KMS-11 (cell line): Measurements from ENCODE around the gene HCN4.

Experiments
- H2AFZ ChIP-seq: fragments of 200-600 bp; sonication (generic); 2 replicates; pipeline ENCODE4 v1.6.1; 2016; ENCODE audit warnings: antibody characterized with exemption, mixed run types, low read depth
- H3K27ac ChIP-seq: fragments of 200-600 bp; sonication (generic); 2 replicates; pipeline ENCODE4 v1.6.1; 2016; ENCODE audit warnings: mild to moderate bottlenecking, mixed run types
- H3K27me3 ChIP-seq: fragments of 200-600 bp; sonication (generic); 2 replicates; pipeline ENCODE4 v1.6.1; 2017; ENCODE audit warnings: mild to moderate bottlenecking, low read depth, mixed run types, moderate library complexity; ENCODE audit not compliant: insufficient read depth
- H3K36me3 ChIP-seq: fragments of 200-600 bp; sonication (generic); 2 replicates; pipeline ENCODE4 v1.6.1; 2017; ENCODE audit warnings: mild to moderate bottlenecking, mixed run types; ENCODE audit not compliant: insufficient read depth
- H3K4me1 ChIP-seq: fragments of 200-600 bp; sonication (generic); 2 replicates; pipeline ENCODE4 v1.6.1; 2016; ENCODE audit warnings: mild to moderate bottlenecking, low read depth, mixed run types; ENCODE audit not compliant: poor library complexity, severe bottlenecking
- H3K4me2 ChIP-seq: fragments of 200-600 bp; sonication (generic); 2 replicates; pipeline ENCODE4 v1.7.0; 2016; ENCODE audit warnings: mild to moderate bottlenecking, mixed run types
- H3K4me3 ChIP-seq: fragments of 200-600 bp; sonication (generic); IDR thresholded peaks from 2 replicates; pipeline ENCODE4 v1.6.1; 2017; ENCODE audit warnings: low read depth, low read length, mixed read lengths; ENCODE audit not compliant: insufficient read depth
- H3K79me2 ChIP-seq: fragments of 200-600 bp; sonication (generic); 2 replicates; pipeline ENCODE4 v1.6.1; 2016; ENCODE audit warnings: low read depth, mixed run types; ENCODE audit not compliant: insufficient read depth
- H3K9ac ChIP-seq: fragments of 200-600 bp; sonication (generic); 2 replicates; pipeline ENCODE4 v1.6.1; 2016; ENCODE audit warnings: mild to moderate bottlenecking, mixed run types
- H4K20me1 ChIP-seq: fragments of 200-600 bp; sonication (generic); 2 replicates; pipeline ENCODE4 v1.6.1; 2016; ENCODE audit warnings: mild to moderate bottlenecking, mixed run types; ENCODE audit not compliant: insufficient read depth
- CTCF ChIP-seq: fragments of 200-600 bp; sonication (generic); conservative IDR thresholded peaks from 2 replicates; pipeline ENCODE4 v1.6.1; 2017; ENCODE audit warnings: low read depth, mild to moderate bottlenecking, antibody characterized with exemption, low read length, moderate library complexity, mixed read lengths

Gene HCN4

GRCh38 chr15:73329501-73330200 lies 39.1 kb downstream of the HCN4 start:
- Histone ChIP-seq H3K4me2 (no peak overlapping the region), H3K79me2 (no peaks in the 10 kb centered on the region), H3K27ac (no peak overlapping the region), H3K36me3 (no peaks in the 10 kb centered on the region), H3K9ac (no peak overlapping the region), H3K27me3 (peaks cover 4% of the 10 kb centered on the region; the same call in 1 of the 2 replicates), H2AFZ (no peak overlapping the region), H3K4me3 (no peak overlapping the region), H3K4me1 (no peaks in the 10 kb centered on the region), H4K20me1 (no peaks in the 10 kb centered on the region)
- no peak for TF ChIP-seq CTCF

- Histone ChIP-seq H3K4me2 (no peak overlapping the region), H3K4me1 (no peaks in the 10 kb centered on the region), H3K79me2 (no peaks in the 10 kb centered on the region), H3K36me3 (no peaks in the 10 kb centered on the region), H3K27ac (no peak overlapping the region), H3K4me3 (no peak overlapping the region), H2AFZ (no peak overlapping the region), H3K27me3 (peaks cover 4% of the 10 kb centered on the region; the same call in 1 of the 2 replicates), H3K9ac (no peak overlapping the region), H4K20me1 (no peaks in the 10 kb centered on the region)
- no peak for TF ChIP-seq CTCF
These were observed 39.8 kb downstream of the HCN4 start for GRCh38 chr15:73328981-73329380.

GRCh38 chr15:73328149-73328820 lies 40.5 kb downstream of the HCN4 start:
- H3K4me3 ChIP-seq: no peak overlapping the region

GRCh38 chr15:73326157-73326556 lies 42.6 kb downstream of the HCN4 start:
- no peak for TF ChIP-seq CTCF
- no peak overlapping the region for H3K4me2 ChIP-seq
- H3K27ac ChIP-seq: no peak overlapping the region

More at GRCh38 chr15:73328149-73328820, 40.5 kb downstream of the HCN4 start:
- Histone ChIP-seq H3K4me1 (no peaks in the 10 kb centered on the region), H4K20me1 (no peaks in the 10 kb centered on the region), H3K79me2 (no peaks in the 10 kb centered on the region), H2AFZ (no peak overlapping the region), H3K4me2 (no peak overlapping the region), H3K27ac (no peak overlapping the region), H3K27me3 (peaks cover 4% of the 10 kb centered on the region; the same call in 1 of the 2 replicates), H3K36me3 (no peaks in the 10 kb centered on the region), H3K9ac (no peak overlapping the region)
- no peak for TF ChIP-seq CTCF

More at GRCh38 chr15:73326157-73326556, 42.6 kb downstream of the HCN4 start:
- Histone ChIP-seq H3K27me3 (peaks cover 4% of the 10 kb centered on the region; the same call in 1 of the 2 replicates), H3K4me3 (no peak overlapping the region), H4K20me1 (no peaks in the 10 kb centered on the region), H3K4me1 (no peaks in the 10 kb centered on the region), H2AFZ (no peak overlapping the region), H3K36me3 (no peaks in the 10 kb centered on the region), H3K79me2 (no peaks in the 10 kb centered on the region), H3K9ac (no peak overlapping the region)
